Kidney epithelial cell (primary cell): Measurements from ENCODE around the gene EHD4. TPM values are rescaled to one million over a fixed set of nuclear protein-coding genes. Genes with fewer than 3 reads are reported as not detected.

ENCODE experiments used
- DNase-seq: peaks from one replicate; pipeline ENCODE4 v3.0.0-alpha.2; 2010; ENCODE audit warnings: low read depth
- H3K27me3 ChIP-seq: 2 replicates; pipeline ENCODE4 v1.6.0; 2011; ENCODE audit warnings: low read length; ENCODE audit not compliant: control insufficient read depth, insufficient read depth
- H3K36me3 ChIP-seq: 2 replicates; pipeline ENCODE4 v1.5.1; 2011; ENCODE audit warnings: low read length; ENCODE audit not compliant: control insufficient read depth, insufficient read depth
- H3K4me3 ChIP-seq: 2 replicates; pipeline ENCODE4 v1.5.1; 2011; ENCODE audit warnings: low read depth, mild to moderate bottlenecking, control low read depth, low read length
- CTCF ChIP-seq: IDR thresholded peaks from 2 replicates; pipeline ENCODE4 v1.5.1; 2011; ENCODE audit warnings: mild to moderate bottlenecking, moderate library complexity, low read length, control low read depth, inconsistent platforms; ENCODE audit not compliant: insufficient read depth, poor library complexity, severe bottlenecking
- total RNA-seq: library from RNA; depleted of rRNA; stranded (reverse); fragments of >200 nt; gene quantifications from 2 replicates; pipeline ENCODE4 v1.2.3, GENCODE V29; 2015

EHD4 gene
- total RNA-seq, 1 donor from 2014 or later = 30.1 TPM

DNA sequence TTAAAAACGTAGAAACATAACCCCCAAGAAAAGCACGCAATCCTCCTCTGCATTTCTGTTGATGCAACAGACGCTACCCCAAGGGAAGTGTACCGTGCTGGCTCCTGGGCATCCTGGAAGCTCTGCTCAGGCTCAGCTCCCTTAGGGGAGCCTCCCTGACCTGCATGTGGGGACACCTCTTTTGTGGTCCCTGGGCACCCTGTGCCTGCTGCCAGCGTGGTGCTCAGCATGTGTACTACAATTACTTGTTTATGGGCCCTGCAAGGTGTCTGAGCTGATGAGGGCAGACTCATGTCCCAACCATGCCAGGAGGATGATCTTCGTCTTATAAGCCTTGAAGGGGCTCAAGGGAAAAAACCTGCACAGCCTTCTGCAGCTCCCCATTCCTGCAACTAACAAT, 18.3 kb downstream of the EHD4 start:
- no peak overlapping the region for H3K4me3 ChIP-seq
- DNase-seq = no peak
- H3K27me3 ChIP-seq = no peaks in the 10 kb centered on the region
- TF ChIP-seq CTCF = no peak
- no peaks in the 10 kb centered on the region for H3K36me3 ChIP-seq

GRCh38 chr15:41952013-41952563, 20.3 kb downstream of the EHD4 start:
- no peak for DNase-seq
- no peak for TF ChIP-seq CTCF
- no peaks in the 10 kb centered on the region for H3K27me3 ChIP-seq
- H3K36me3 ChIP-seq = no peaks in the 10 kb centered on the region
- H3K4me3 ChIP-seq = no peak overlapping the region

- Histone ChIP-seq H3K4me3 (no peak overlapping the region), H3K27me3 (no peaks in the 10 kb centered on the region), H3K36me3 (no peaks in the 10 kb centered on the region)
- no peak for DNase-seq
- no peak for TF ChIP-seq CTCF
These were observed 20.8 kb downstream of the EHD4 start for GRCh38 chr15:41951571-41951970.

DNA sequence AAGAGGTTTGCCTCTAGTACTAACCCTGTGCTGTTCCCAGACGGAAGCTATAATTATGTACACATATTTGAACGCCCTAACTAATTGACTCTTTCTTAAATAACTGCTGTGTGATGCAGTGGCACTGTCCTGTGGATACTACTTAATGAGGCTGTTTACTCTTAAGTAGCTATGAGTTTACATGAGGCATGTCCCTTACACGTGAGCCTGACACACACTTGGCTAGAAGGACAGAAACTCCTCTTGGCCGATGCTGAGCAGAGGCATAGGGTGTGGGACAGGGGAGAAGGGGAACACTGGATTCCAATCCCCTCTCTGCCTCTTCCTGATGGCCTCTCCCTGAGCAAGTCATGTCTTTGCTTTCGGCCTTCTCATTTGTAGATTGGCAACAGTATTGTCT, 21.9 kb downstream of the EHD4 start:
- no peak for TF ChIP-seq CTCF
- DNase-seq = no peak
- Histone ChIP-seq H3K4me3 (no peak overlapping the region), H3K27me3 (no peaks in the 10 kb centered on the region), H3K36me3 (no peaks in the 10 kb centered on the region)

DNA sequence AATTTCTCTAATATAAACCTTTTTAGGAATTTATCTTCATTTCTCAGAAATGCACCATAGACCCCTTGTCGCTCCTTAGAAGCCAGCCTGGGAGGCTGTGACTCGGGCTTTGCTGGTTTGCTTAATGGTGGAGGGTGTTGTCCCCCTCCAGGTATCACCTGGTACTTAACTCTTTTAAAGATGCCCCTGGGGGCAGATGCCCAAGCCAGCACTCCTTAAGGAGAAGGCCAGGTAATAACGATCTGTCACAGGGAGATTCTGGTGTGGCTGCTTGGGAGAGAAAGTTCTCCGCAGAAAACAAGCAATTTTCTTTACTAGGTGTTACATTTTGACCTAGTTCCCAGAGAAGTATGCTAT, 22.3 kb downstream of the EHD4 start:
- DNase-seq = no peak
- TF ChIP-seq CTCF = no peak
- Histone ChIP-seq H3K4me3 (no peak overlapping the region), H3K27me3 (no peaks in the 10 kb centered on the region), H3K36me3 (no peaks in the 10 kb centered on the region)

DNA sequence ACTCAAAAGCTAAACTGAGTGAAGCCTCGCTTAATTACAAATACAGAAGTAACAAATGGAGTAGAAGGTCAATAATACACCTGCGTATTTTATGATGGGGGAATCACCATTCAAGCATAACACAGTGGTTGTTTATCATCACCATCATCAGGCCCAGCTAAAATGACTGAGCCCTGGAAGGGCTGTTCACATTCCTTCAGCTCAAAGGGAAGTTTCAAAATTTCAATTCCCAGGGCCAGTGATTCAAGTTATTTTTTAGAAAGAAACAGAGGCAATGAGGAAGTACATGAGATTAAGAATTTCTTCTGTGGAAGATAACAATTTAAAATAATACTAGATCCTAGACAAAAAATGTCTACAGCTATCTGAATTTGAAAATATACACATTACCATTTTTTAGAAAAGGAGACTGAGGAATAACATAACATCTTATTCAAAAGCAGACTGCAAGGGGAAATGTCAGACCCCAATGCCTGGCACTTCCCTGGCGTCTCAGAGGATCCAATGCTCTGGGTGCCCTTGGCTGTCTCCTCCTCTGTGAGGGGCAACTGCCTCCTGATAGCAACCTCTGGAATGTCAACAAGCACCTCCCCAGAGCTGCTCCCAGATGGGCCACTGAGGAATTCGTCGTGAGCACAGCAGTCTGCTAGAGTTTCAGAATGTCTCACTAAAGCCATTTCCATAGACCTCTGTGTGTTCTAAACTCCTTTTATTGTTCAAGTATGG, 22.8 kb downstream of the EHD4 start:
- Histone ChIP-seq H3K4me3 (no peak overlapping the region), H3K36me3 (no peaks in the 10 kb centered on the region), H3K27me3 (no peaks in the 10 kb centered on the region)
- no peak for TF ChIP-seq CTCF
- no peak for DNase-seq
